PFSK-1 (cell line): Measurements from ENCODE around the gene VTN.

Experiments used
- FOXP2 ChIP-seq: optimal IDR thresholded peaks from 2 replicates; pipeline ENCODE3; 2011; ENCODE audit warnings: borderline replicate concordance, control low read depth, inconsistent platforms; ENCODE audit not compliant: insufficient read depth; ENCODE audit errors: extremely low read length, extremely low read depth
- POLR2AphosphoS5 ChIP-seq: IDR thresholded peaks from 2 replicates; pipeline ENCODE4 v1.6.1; 2012; ENCODE audit warnings: low read depth, mild to moderate bottlenecking, control low read depth, low read length, moderate library complexity
- SIN3A ChIP-seq: IDR thresholded peaks from 2 replicates; pipeline ENCODE4 v1.6.1; 2012; ENCODE audit warnings: mild to moderate bottlenecking, low read length, moderate library complexity, borderline replicate concordance; ENCODE audit not compliant: insufficient read depth
- TAF1 ChIP-seq: IDR thresholded peaks from 2 replicates; pipeline ENCODE4 v1.6.1; 2012; ENCODE audit warnings: low read length, control low read depth, borderline replicate concordance; ENCODE audit not compliant: insufficient read depth
- TF ChIP-seq, protein P1 (sequence below), 2 experiments: IDR thresholded peaks; 2 replicates each; pipeline versions ENCODE4 v1.6.1 to v1.8.0; 2011 to 2012; ENCODE audit warnings: low read depth in 2 of 2, low read length in 2 of 2, control low read depth in 1 of 2, inconsistent platforms in 1 of 2, mild to moderate bottlenecking in 1 of 2, moderate library complexity in 1 of 2; ENCODE audit not compliant: insufficient read depth in 1 of 2

The VTN gene

DNA sequence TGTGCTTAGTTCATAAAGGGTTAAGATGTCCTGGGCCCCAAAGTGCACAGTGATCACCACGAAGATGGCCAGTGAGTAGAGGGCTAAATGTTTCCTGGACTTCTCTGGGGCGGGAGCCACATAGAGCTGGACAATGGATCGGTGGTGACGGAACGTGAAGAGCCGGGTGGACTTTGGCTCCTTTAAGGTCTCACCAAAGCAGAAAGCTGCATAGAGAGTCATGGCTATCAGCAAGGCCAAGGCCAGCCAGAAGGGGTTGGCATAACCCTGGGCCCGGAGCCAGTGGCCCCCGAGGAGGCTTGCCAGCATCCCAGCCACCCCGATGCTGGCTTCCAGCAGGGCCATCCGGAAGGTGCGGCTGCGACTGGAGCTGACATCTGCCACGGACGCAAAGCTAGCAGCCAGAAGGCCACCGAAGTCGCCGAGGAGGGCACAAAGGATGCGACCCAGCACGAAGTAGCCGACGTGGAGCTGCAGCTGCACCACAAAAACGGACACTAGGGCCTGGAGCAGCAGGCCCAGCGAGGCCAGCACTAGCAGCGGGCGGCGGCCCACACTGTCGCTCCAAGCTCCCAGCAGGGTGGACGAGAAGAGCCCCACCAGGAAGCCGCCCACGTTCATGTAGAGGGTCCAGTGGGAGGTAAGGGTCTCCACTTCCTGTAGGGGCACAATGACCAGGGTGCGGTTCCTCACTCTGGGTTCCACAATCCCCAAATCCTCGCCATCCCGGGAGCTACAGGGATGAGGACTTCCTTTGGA, 34.9 kb upstream of the VTN start:
- TF ChIP-seq, protein P1, sequence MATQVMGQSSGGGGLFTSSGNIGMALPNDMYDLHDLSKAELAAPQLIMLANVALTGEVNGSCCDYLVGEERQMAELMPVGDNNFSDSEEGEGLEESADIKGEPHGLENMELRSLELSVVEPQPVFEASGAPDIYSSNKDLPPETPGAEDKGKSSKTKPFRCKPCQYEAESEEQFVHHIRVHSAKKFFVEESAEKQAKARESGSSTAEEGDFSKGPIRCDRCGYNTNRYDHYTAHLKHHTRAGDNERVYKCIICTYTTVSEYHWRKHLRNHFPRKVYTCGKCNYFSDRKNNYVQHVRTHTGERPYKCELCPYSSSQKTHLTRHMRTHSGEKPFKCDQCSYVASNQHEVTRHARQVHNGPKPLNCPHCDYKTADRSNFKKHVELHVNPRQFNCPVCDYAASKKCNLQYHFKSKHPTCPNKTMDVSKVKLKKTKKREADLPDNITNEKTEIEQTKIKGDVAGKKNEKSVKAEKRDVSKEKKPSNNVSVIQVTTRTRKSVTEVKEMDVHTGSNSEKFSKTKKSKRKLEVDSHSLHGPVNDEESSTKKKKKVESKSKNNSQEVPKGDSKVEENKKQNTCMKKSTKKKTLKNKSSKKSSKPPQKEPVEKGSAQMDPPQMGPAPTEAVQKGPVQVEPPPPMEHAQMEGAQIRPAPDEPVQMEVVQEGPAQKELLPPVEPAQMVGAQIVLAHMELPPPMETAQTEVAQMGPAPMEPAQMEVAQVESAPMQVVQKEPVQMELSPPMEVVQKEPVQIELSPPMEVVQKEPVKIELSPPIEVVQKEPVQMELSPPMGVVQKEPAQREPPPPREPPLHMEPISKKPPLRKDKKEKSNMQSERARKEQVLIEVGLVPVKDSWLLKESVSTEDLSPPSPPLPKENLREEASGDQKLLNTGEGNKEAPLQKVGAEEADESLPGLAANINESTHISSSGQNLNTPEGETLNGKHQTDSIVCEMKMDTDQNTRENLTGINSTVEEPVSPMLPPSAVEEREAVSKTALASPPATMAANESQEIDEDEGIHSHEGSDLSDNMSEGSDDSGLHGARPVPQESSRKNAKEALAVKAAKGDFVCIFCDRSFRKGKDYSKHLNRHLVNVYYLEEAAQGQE (IDR thresholded peaks at IDR 0.05; ENCODE audit: insufficient read depth in 1 of 2, low read depth in 2 of 2, low read length in 2 of 2): no peak
- no peak for TF ChIP-seq TAF1
- TF ChIP-seq FOXP2: no peak
- TF ChIP-seq SIN3A: no peak

DNA sequence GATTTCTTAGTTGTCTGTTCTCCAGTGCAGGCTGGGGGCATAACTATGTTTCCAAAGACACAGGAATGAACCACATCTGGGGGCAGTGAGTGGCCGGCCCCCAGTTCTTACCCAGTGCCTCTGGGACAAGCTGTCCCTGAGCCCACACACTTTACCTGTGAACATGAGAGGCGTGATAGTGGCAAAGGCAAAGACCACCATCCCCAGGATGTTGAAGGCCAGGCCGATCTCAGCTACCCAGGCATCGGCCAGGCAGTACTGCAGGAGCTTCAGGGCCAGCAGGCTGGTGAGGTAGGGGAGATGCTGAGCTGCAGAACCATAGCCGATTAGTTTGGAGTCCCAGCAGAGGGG, 34.3 kb upstream of the VTN start:
- no peak for TF ChIP-seq SIN3A
- TF ChIP-seq, protein P1 (IDR thresholded peaks at IDR 0.05; ENCODE audit: insufficient read depth in 1 of 2, low read depth in 2 of 2, low read length in 2 of 2): no peak
- TF ChIP-seq TAF1: no peak
- no peak for TF ChIP-seq POLR2AphosphoS5
- TF ChIP-seq FOXP2: no peak

DNA sequence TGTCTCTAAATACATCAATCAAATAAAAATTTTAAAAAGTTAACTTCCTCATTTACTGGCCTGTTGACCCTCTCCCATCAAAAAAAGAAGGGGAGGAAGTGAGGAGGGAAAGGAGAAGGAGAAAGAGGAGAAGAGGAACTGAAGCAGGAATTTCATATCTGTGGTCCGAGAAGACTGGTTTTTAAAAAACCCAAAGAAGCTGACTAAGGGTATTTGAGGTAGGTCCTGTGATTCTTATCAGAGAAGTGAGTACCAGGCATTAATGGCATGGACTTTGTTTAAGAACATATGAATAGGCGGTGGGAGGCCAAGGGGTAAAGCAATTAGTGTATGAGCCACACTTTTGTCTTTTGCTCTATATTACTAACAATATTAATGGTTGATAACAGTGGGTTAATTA, 33.9 kb upstream of the VTN start:
- TF ChIP-seq SIN3A (no peak), FOXP2 (no peak), POLR2AphosphoS5 (no peak), TAF1 (no peak)
- TF ChIP-seq, protein P1 (IDR thresholded peaks at IDR 0.05; ENCODE audit: insufficient read depth in 1 of 2, low read depth in 2 of 2, low read length in 2 of 2): no peak

DNA sequence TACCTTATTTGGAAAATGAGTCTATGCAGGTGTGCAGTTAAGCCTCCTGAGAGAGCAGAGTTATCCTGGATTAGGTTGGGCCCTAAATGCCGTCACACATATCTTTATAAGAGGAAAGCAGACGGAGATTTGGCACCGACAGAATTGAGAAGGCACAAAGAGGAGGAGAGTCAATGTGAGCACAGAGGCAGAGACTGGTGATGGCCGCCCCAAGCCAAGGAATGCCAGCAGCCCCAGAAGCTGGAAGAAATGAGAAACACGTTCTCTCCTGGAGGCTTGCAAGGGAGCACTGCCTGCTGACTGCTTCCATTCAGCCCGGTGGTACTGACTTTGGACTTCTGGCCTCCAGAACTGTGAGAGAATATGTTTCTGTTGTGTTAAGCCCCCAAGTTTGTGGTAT, 32.7 kb upstream of the VTN start:
- TF ChIP-seq POLR2AphosphoS5 (no peak), FOXP2 (no peak), TAF1 (no peak), SIN3A (no peak)
- TF ChIP-seq, protein P1 (IDR thresholded peaks at IDR 0.05; ENCODE audit: insufficient read depth in 1 of 2, low read depth in 2 of 2, low read length in 2 of 2): no peak
